Parathyroid adenoma (tissue), 2 donors: Measurements from ENCODE around the gene KIF1A.

Source experiments
- H2AFZ ChIP-seq: fragments of 300-600 bp; sonication (generic); one replicate; pipeline ENCODE4 v1.7.0; 2017; ENCODE audit warnings: antibody characterized with exemption, mild to moderate bottlenecking
- H3K27ac ChIP-seq: fragments of 300-600 bp; sonication (generic); one replicate; pipeline ENCODE4 v1.7.0; 2017
- H3K27me3 ChIP-seq: fragments of 300-600 bp; sonication (generic); one replicate; pipeline ENCODE4 v1.7.0; 2017; ENCODE audit warnings: low read length; ENCODE audit not compliant: control insufficient read depth, insufficient read depth
- H3K36me3 ChIP-seq: fragments of 300-600 bp; sonication (generic); one replicate; pipeline ENCODE4 v1.7.0; 2017; ENCODE audit warnings: low read length; ENCODE audit not compliant: control insufficient read depth, insufficient read depth
- H3K4me1 ChIP-seq: fragments of 300-600 bp; sonication (generic); one replicate; pipeline ENCODE4 v1.7.0; 2017; ENCODE audit warnings: control low read depth
- H3K4me2 ChIP-seq: fragments of 300-600 bp; sonication (generic); one replicate; pipeline ENCODE4 v1.7.0; 2017; ENCODE audit warnings: low read length
- H3K4me3 ChIP-seq: fragments of 300-600 bp; sonication (generic); one replicate; pipeline ENCODE4 v1.7.0; 2017; ENCODE audit warnings: low read depth, low read length
- H3K79me2 ChIP-seq: fragments of 300-600 bp; sonication (generic); one replicate; pipeline ENCODE4 v1.7.0; 2017; ENCODE audit warnings: control low read depth
- H3K9ac ChIP-seq: fragments of 300-600 bp; sonication (generic); one replicate; pipeline ENCODE4 v1.7.0; 2017; ENCODE audit warnings: mild to moderate bottlenecking
- H3K9me3 ChIP-seq: fragments of 300-600 bp; sonication (generic); one replicate; pipeline ENCODE4 v1.7.0; 2017; ENCODE audit warnings: low read length; ENCODE audit not compliant: control insufficient read depth
- TF ChIP-seq, protein P1 (sequence below): fragments of 300-600 bp; sonication (generic); IDR thresholded peaks from one replicate; pipeline ENCODE4 v1.7.0; 2017; ENCODE audit warnings: antibody characterized with exemption, mild to moderate bottlenecking
- donor health status: primary hyperparathyroidism.

The KIF1A gene

DNA sequence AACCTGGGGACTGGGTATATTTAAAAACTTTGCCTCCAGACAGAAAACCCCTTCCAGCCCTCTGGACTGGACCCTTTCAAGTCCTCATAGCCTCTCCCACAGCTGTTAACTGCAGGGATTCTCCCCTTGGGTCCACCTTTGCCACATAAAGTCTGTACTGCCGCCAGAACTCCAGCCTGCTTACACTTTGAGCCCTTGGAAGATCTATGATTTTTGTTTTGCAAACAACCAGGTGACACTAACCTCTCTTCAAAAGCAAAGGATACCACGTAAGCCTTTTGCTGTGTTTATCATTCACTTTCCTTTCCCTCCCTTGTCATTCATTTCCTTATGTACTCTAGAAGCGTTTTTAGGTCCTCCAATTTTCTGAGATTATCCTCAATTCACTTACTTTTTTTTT lies 44.5 kb upstream of the KIF1A start:
- Histone ChIP-seq H3K4me3 (no peak overlapping the region), H3K27ac (no peak overlapping the region), H3K9me3 (no peaks in the 10 kb centered on the region), H3K4me2 (no peak overlapping the region), H3K27me3 (no peaks in the 10 kb centered on the region), H3K4me1 (no peaks in the 10 kb centered on the region), H3K36me3 (no peaks in the 10 kb centered on the region), H3K9ac (no peak overlapping the region), H3K79me2 (no peaks in the 10 kb centered on the region), H2AFZ (no peak overlapping the region)
- TF ChIP-seq, protein P1, sequence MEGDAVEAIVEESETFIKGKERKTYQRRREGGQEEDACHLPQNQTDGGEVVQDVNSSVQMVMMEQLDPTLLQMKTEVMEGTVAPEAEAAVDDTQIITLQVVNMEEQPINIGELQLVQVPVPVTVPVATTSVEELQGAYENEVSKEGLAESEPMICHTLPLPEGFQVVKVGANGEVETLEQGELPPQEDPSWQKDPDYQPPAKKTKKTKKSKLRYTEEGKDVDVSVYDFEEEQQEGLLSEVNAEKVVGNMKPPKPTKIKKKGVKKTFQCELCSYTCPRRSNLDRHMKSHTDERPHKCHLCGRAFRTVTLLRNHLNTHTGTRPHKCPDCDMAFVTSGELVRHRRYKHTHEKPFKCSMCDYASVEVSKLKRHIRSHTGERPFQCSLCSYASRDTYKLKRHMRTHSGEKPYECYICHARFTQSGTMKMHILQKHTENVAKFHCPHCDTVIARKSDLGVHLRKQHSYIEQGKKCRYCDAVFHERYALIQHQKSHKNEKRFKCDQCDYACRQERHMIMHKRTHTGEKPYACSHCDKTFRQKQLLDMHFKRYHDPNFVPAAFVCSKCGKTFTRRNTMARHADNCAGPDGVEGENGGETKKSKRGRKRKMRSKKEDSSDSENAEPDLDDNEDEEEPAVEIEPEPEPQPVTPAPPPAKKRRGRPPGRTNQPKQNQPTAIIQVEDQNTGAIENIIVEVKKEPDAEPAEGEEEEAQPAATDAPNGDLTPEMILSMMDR: no peak

DNA sequence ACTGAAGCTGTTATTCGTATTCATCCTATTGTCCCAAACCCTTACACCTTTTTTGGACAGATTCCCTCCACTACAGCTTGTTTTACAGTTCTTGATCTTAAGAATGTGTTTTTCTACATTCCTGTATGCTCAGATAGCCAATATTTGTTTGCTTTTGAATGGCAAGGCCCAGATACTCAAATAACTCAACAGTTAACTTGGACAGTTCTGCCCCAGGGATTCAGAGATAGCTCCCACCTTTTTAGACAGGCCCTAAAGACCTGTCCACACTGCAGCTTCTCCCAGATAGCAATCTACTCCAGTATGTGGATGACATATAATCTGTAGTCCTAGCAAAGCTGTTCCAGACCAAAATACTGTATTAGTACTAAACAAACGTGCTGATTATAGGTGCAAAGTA lies 41.5 kb upstream of the KIF1A start:
- Histone ChIP-seq H3K4me3 (no peak overlapping the region), H3K9me3 (no peaks in the 10 kb centered on the region), H3K4me2 (no peak overlapping the region), H3K9ac (no peak overlapping the region), H2AFZ (no peak overlapping the region), H3K27ac (no peak overlapping the region), H3K4me1 (no peaks in the 10 kb centered on the region), H3K79me2 (no peaks in the 10 kb centered on the region), H3K36me3 (no peaks in the 10 kb centered on the region), H3K27me3 (no peaks in the 10 kb centered on the region)
- TF ChIP-seq, protein P1: no peak

GRCh38 chr2:240858871-240859270 lies 38.9 kb upstream of the KIF1A start:
- no peak overlapping the region for H2AFZ ChIP-seq
- H3K9me3 ChIP-seq: no peaks in the 10 kb centered on the region
- H3K27ac ChIP-seq: no peak overlapping the region
- TF ChIP-seq, protein P1: no peak
- no peaks in the 10 kb centered on the region for H3K36me3 ChIP-seq
- no peaks in the 10 kb centered on the region for H3K27me3 ChIP-seq
- no peak overlapping the region for H3K9ac ChIP-seq
- no peak overlapping the region for H3K4me3 ChIP-seq
- no peaks in the 10 kb centered on the region for H3K4me1 ChIP-seq
- H3K4me2 ChIP-seq: no peak overlapping the region
- H3K79me2 ChIP-seq: no peaks in the 10 kb centered on the region

- no peak overlapping the region for H2AFZ ChIP-seq
- no peak overlapping the region for H3K4me2 ChIP-seq
- no peaks in the 10 kb centered on the region for H3K79me2 ChIP-seq
- TF ChIP-seq, protein P1: no peak
- no peak overlapping the region for H3K4me3 ChIP-seq
- H3K4me1 ChIP-seq: no peaks in the 10 kb centered on the region
- H3K9me3 ChIP-seq: no peaks in the 10 kb centered on the region
- H3K9ac ChIP-seq: no peak overlapping the region
- H3K36me3 ChIP-seq: no peaks in the 10 kb centered on the region
- H3K27ac ChIP-seq: no peak overlapping the region
- H3K27me3 ChIP-seq: no peaks in the 10 kb centered on the region
Measured at GRCh38 chr2:240858321-240858720, 38.3 kb upstream of the KIF1A start.
